ENCODE data around the gene VPS8. TPM values are rescaled to one million over a fixed set of nuclear protein-coding genes. Genes with fewer than 3 reads are reported as not detected.
A peak's percentile ranks its signal among the peaks of the same experiment; 100 is the strongest.
"Not testable (repeated sequence)": the region's sequence is repeated elsewhere in the genome, so short reads cannot be mapped to it uniquely, and the experiment has no call there.

The VPS8 gene
- total RNA-seq, 1 donor from 2014 or later, result 94.5 TPM

DNA sequence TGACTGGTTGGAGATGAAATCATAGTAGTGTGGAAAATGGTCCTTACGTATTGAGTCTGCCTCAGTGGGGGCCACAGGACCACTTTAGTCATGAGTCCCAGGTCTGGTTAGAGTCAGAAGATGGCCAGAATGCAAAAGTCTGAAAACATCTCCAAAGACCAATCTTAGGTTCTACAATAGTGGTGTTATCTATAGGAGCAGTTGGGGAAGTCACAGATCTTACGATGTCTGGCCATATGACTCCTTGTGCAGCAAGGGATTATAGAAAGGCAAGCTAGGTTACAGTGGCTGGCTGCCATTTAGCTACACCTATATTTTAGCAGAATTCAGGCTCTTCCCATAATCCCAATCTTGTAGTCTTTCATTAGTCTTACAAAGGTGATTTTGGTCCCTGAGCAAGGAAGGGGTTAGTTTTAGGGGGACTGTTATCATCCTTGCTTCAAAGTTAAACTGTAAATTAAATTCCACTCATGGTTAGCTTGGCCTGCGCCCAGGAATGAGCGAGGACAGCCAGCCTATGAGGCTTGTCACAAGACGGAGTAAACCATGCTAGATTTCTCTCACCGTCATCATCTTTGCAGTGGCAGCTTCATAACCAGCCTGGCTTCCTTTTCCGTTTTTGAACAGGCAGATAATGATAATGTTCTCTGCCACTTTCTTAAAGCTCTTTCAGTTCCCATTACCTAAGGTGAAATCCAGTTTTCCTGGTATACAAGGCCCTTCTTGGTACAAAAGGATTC, 134.1 kb downstream of the VPS8 start:
- no peaks in the 10 kb centered on the region for H3K27me3 Mint-ChIP-seq (ENCODE audit: unreplicated experiment)
- H3K4me1 Mint-ChIP-seq (ENCODE audit: low read depth, unreplicated experiment), result peaks cover 12% of the 10 kb centered on the region
- H3K4me3 Mint-ChIP-seq (ENCODE audit: unreplicated experiment), result no peak overlapping the region
- H3K9me3 Mint-ChIP-seq (ENCODE audit: unreplicated experiment), result no peaks in the 10 kb centered on the region
- H3K36me3 Mint-ChIP-seq (ENCODE audit: unreplicated experiment), result peaks cover 5% of the 10 kb centered on the region
- no peak for TF ChIP-seq CTCF (IDR thresholded peaks at IDR 0.05; ENCODE audit: partially characterized antibody, unreplicated experiment)
- DNase-seq, result no peak
- no peak overlapping the region for H3K27ac Mint-ChIP-seq (ENCODE audit: unreplicated experiment)

DNA sequence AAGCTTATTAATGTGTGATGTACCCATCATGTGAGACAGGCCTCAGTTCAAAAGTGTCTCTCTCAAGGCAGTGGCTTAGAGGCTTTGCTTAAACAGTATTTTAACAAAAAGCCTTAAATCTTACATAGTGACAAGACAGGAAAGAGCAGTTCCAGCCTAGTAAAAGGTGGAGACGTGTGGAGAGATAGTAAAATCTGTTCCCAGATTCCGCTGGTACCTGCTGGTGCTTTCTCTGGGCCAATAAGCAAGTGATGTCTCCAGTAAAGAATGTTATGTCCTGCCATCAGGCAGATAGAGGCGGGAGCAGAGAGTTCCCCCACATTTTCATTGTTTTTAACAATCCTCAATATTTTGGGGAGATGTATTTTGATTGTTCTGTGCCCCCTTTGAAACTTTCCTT, 135.0 kb downstream of the VPS8 start:
- Mint-ChIP-seq H3K9me3 (ENCODE audit: unreplicated experiment) (no peaks in the 10 kb centered on the region), H3K4me1 (ENCODE audit: low read depth, unreplicated experiment) (peaks cover 12% of the 10 kb centered on the region), H3K27ac (ENCODE audit: unreplicated experiment) (no peak overlapping the region), H3K27me3 (ENCODE audit: unreplicated experiment) (no peaks in the 10 kb centered on the region), H3K36me3 (ENCODE audit: unreplicated experiment) (peaks cover 5% of the 10 kb centered on the region), H3K4me3 (ENCODE audit: unreplicated experiment) (no peak overlapping the region)
- DNase-seq, result no peak
- TF ChIP-seq CTCF (IDR thresholded peaks at IDR 0.05; ENCODE audit: partially characterized antibody, unreplicated experiment), result no peak

DNA sequence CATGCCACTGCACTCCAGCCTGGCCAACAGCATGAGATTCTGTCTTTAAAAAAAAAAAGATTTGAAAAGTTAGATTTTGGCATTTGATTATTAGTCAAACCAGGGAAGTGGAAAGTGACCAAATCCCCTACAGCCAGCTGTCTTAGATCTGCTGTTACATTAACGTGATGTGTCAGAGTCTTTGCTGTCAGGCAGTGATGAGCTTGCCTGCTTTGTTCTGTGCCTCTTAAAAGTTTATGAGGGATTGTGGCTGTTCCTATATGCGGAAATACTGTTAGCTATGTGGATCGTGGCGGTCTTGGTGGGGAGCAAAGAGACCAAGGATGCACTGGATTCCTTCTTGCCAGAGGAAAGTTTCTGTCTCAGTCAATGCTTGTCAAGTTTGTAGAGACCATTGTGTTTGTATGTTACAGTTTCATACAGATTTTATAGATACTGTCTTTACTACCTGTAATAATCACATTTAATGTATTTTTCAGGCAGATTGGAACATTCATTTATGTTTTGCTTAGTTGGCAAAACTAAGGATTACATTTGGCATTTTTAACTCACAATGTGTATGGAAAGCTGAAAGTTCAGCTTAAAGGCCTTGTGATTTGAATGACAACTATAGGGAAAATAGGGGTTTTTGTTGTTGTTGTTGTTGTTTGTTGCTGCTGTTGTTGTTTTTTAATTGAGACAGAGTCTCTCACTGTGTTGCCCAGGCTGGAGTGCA, 137.4 kb downstream of the VPS8 start:
- H3K4me1 Mint-ChIP-seq (ENCODE audit: low read depth, unreplicated experiment), result peaks cover 24% of the 10 kb centered on the region
- H3K9me3 Mint-ChIP-seq (ENCODE audit: unreplicated experiment), result no peaks in the 10 kb centered on the region
- DNase-seq, result no peak
- no peak overlapping the region for H3K27ac Mint-ChIP-seq (ENCODE audit: unreplicated experiment)
- no peak overlapping the region for H3K4me3 Mint-ChIP-seq (ENCODE audit: unreplicated experiment)
- H3K36me3 Mint-ChIP-seq (ENCODE audit: unreplicated experiment), result peaks cover 10% of the 10 kb centered on the region
- TF ChIP-seq CTCF (IDR thresholded peaks at IDR 0.05; ENCODE audit: partially characterized antibody, unreplicated experiment), result no peak
- no peaks in the 10 kb centered on the region for H3K27me3 Mint-ChIP-seq (ENCODE audit: unreplicated experiment)

- Mint-ChIP-seq H3K4me1 (ENCODE audit: low read depth, unreplicated experiment) (peaks cover 24% of the 10 kb centered on the region), H3K36me3 (ENCODE audit: unreplicated experiment) (peaks cover 10% of the 10 kb centered on the region)
- not testable (repeated sequence) for H3K27me3 Mint-ChIP-seq (ENCODE audit: unreplicated experiment); DNase-seq; H3K27ac Mint-ChIP-seq (ENCODE audit: unreplicated experiment); H3K4me3 Mint-ChIP-seq (ENCODE audit: unreplicated experiment); H3K9me3 Mint-ChIP-seq (ENCODE audit: unreplicated experiment)
These were observed 138.8 kb downstream of the VPS8 start for GRCh38 chr3:184950816-184951215.

GRCh38 chr3:184952671-184953070, 140.7 kb downstream of the VPS8 start:
- Mint-ChIP-seq H3K27ac (ENCODE audit: unreplicated experiment) (peak overlapping the region; percentile 67), H3K9me3 (ENCODE audit: unreplicated experiment) (no peaks in the 10 kb centered on the region), H3K4me1 (ENCODE audit: low read depth, unreplicated experiment) (peaks cover 24% of the 10 kb centered on the region), H3K36me3 (ENCODE audit: unreplicated experiment) (peaks cover 10% of the 10 kb centered on the region), H3K4me3 (ENCODE audit: unreplicated experiment) (peak overlapping the region; percentile 67), H3K27me3 (ENCODE audit: unreplicated experiment) (no peaks in the 10 kb centered on the region)
- DNase-seq, result no peak
- no peak for TF ChIP-seq CTCF (IDR thresholded peaks at IDR 0.05; ENCODE audit: partially characterized antibody, unreplicated experiment)

Measured in glutamatergic neuron (in vitro differentiated cells).